ENCODE measurements around the gene CRTAC1.

Gene CRTAC1

GRCh38 chr10:97926055-97926454 is 104.4 kb downstream of the CRTAC1 start:
- Histone ChIP-seq H3K36me3 (no peaks in the 10 kb centered on the region), H3K27ac (no peak overlapping the region), H3K4me3 (ENCODE audit: low read depth, low read length) (no peak overlapping the region), H3K9me3 (ENCODE audit: severe bottlenecking) (no peaks in the 10 kb centered on the region), H3K27me3 (ENCODE audit: insufficient read depth, low read depth, severe bottlenecking) (no peaks in the 10 kb centered on the region)
- TF ChIP-seq, protein P1, sequence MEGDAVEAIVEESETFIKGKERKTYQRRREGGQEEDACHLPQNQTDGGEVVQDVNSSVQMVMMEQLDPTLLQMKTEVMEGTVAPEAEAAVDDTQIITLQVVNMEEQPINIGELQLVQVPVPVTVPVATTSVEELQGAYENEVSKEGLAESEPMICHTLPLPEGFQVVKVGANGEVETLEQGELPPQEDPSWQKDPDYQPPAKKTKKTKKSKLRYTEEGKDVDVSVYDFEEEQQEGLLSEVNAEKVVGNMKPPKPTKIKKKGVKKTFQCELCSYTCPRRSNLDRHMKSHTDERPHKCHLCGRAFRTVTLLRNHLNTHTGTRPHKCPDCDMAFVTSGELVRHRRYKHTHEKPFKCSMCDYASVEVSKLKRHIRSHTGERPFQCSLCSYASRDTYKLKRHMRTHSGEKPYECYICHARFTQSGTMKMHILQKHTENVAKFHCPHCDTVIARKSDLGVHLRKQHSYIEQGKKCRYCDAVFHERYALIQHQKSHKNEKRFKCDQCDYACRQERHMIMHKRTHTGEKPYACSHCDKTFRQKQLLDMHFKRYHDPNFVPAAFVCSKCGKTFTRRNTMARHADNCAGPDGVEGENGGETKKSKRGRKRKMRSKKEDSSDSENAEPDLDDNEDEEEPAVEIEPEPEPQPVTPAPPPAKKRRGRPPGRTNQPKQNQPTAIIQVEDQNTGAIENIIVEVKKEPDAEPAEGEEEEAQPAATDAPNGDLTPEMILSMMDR (IDR thresholded peaks at IDR 0.05; ENCODE audit: low read depth, low read length): no peak
- DNase-seq: no peak

- Histone ChIP-seq H3K36me3 (no peaks in the 10 kb centered on the region), H3K9me3 (ENCODE audit: severe bottlenecking) (no peaks in the 10 kb centered on the region), H3K4me3 (ENCODE audit: low read depth, low read length) (no peak overlapping the region), H3K27me3 (ENCODE audit: insufficient read depth, low read depth, severe bottlenecking) (no peaks in the 10 kb centered on the region), H3K27ac (no peak overlapping the region)
- TF ChIP-seq, protein P1 (IDR thresholded peaks at IDR 0.05; ENCODE audit: low read depth, low read length): no peak
- no peak for DNase-seq
Observed at GRCh38 chr10:97925308-97925938, 105.0 kb downstream of the CRTAC1 start.

GRCh38 chr10:97924678-97925077 is 105.7 kb downstream of the CRTAC1 start:
- DNase-seq: no peak
- H3K36me3 ChIP-seq: no peaks in the 10 kb centered on the region
- no peak overlapping the region for H3K27ac ChIP-seq
- H3K27me3 ChIP-seq (ENCODE audit: insufficient read depth, low read depth, severe bottlenecking): no peaks in the 10 kb centered on the region
- H3K4me3 ChIP-seq (ENCODE audit: low read depth, low read length): no peak overlapping the region
- TF ChIP-seq, protein P1 (IDR thresholded peaks at IDR 0.05; ENCODE audit: low read depth, low read length): no peak
- H3K9me3 ChIP-seq (ENCODE audit: severe bottlenecking): no peaks in the 10 kb centered on the region

- Histone ChIP-seq H3K27me3 (ENCODE audit: insufficient read depth, low read depth, severe bottlenecking) (no peaks in the 10 kb centered on the region), H3K36me3 (no peaks in the 10 kb centered on the region), H3K27ac (no peak overlapping the region), H3K4me3 (ENCODE audit: low read depth, low read length) (no peak overlapping the region), H3K9me3 (ENCODE audit: severe bottlenecking) (no peaks in the 10 kb centered on the region)
- TF ChIP-seq, protein P1 (IDR thresholded peaks at IDR 0.05; ENCODE audit: low read depth, low read length): no peak
- DNase-seq: no peak
Observed at GRCh38 chr10:97923476-97923875, 106.9 kb downstream of the CRTAC1 start.

GRCh38 chr10:97923057-97923456 is 107.4 kb downstream of the CRTAC1 start:
- no peak overlapping the region for H3K4me3 ChIP-seq (ENCODE audit: low read depth, low read length)
- no peak for DNase-seq
- TF ChIP-seq, protein P1 (IDR thresholded peaks at IDR 0.05; ENCODE audit: low read depth, low read length): no peak
- H3K9me3 ChIP-seq (ENCODE audit: severe bottlenecking): peaks cover 2% of the 10 kb centered on the region
- no peaks in the 10 kb centered on the region for H3K36me3 ChIP-seq
- H3K27ac ChIP-seq: no peak overlapping the region
- no peaks in the 10 kb centered on the region for H3K27me3 ChIP-seq (ENCODE audit: insufficient read depth, low read depth, severe bottlenecking)

Measured in WERI-Rb-1 (cell line).